ENCODE measurements around the gene UGT3A2.
A peak's percentile ranks its signal among the peaks of the same experiment; 100 is the strongest.

Gene UGT3A2, protein sequence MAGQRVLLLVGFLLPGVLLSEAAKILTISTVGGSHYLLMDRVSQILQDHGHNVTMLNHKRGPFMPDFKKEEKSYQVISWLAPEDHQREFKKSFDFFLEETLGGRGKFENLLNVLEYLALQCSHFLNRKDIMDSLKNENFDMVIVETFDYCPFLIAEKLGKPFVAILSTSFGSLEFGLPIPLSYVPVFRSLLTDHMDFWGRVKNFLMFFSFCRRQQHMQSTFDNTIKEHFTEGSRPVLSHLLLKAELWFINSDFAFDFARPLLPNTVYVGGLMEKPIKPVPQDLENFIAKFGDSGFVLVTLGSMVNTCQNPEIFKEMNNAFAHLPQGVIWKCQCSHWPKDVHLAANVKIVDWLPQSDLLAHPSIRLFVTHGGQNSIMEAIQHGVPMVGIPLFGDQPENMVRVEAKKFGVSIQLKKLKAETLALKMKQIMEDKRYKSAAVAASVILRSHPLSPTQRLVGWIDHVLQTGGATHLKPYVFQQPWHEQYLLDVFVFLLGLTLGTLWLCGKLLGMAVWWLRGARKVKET

DNA sequence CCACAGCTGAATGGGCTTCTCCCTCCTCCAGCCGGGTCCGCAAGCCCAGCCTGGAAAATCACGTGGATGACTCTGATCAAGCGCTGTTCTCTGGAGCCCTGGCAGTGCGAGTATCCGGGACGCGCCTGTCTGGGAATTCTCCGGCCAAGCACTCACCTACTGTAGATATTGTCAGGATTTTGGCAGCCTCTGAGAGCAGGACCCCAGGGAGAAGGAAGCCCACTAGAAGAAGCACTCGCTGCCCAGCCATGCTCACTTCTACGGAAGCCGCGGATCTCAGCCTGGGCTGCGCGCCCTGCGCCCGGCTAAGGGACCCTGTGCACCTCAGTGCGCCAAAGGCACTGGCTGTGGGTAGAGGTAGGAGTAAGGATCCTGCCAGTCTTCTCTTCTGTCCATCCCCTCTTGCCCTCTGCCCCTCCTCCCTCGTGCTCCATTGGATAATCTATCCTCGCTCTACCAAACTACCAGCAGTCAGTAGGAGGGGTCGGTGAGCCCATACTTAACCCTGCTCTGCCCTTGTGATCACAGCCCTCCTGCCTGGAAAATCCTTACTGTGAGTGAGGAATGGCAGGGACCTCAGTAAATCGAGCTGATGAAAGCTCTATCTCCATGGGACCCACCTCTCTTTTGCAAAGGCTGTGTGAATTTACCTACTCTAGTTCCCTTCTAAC, at the start of gene UGT3A2:
TSS of gene UGT3A2 (minus strand) at position 343 of the 671 bp plus-strand sequence. CDS start at position 250, 93 bp downstream.
- Mint-ChIP-seq H3K9me3 (no peaks in the 10 kb centered on the region), H3K27me3 (peaks cover 20% of the 10 kb centered on the region), H3K4me3 (no peak within 1 kb of the TSS), H3K4me1 (ENCODE audit: low read depth) (peaks cover 6% of the 10 kb centered on the region), H3K36me3 (ENCODE audit: low read depth) (no peaks in the 10 kb centered on the region), H3K27ac (no peak within 1 kb of the TSS)

DNA sequence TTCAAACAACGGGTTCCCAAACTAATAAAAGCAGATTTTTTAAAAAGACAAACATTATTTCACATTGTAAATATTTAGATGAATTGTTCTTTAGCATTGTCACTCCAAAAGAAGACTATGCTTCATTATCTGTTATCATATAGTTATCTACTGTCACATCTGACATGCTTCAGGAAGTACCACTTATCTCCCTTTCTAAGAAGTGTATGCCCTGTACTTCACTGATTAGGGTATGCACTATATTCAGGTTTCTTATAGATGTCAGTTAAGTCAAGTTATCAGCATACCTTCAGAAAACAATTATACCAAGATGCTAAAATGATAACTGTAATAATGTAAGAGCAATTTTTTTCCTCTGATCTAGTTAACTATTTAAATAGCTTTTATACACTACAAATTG, 44.6 kb upstream of the UGT3A2 start:
- peaks cover 50% of the 10 kb centered on the region for H3K36me3 Mint-ChIP-seq (ENCODE audit: low read depth)
- H3K9me3 Mint-ChIP-seq = no peaks in the 10 kb centered on the region
- H3K4me3 Mint-ChIP-seq = no peak overlapping the region
- no peaks in the 10 kb centered on the region for H3K27me3 Mint-ChIP-seq
- H3K4me1 Mint-ChIP-seq (ENCODE audit: low read depth) = no peaks in the 10 kb centered on the region
- no peak overlapping the region for H3K27ac Mint-ChIP-seq

DNA sequence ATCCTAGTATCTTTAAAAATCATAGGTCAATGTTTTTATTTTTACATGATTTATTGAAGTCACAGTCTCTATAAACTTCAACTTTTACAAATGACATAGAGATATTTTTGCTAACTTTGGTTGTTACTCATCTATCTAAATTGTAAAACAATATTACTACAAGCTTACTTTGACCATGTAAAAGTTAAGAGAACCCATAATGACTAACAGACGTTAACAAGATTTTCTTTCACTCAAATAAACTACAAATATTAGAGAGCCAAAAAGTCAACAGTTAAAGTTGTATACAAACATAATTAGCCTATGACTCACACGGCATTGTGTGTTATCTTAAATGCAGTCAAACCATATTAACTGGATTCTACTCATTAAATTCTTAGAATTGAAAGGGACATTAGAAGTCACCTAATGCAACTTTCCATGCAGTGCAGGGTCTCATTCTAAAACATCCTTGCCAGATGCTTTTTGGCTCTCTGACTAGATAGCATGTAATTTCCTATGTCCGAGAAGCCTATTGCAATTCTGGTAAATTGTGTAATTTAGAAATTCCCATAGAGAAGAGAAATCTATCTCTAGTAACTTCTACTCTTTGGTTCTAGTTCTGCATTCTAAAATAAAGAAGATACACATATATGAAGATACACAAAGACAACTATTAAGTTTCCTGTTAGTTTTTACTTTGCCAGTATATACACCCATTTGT, 42.2 kb upstream of the UGT3A2 start:
- H3K4me1 Mint-ChIP-seq (ENCODE audit: low read depth) = no peaks in the 10 kb centered on the region
- H3K27me3 Mint-ChIP-seq = no peaks in the 10 kb centered on the region
- H3K36me3 Mint-ChIP-seq (ENCODE audit: low read depth) = peaks cover 47% of the 10 kb centered on the region
- no peak overlapping the region for H3K4me3 Mint-ChIP-seq
- H3K9me3 Mint-ChIP-seq = no peaks in the 10 kb centered on the region
- no peak overlapping the region for H3K27ac Mint-ChIP-seq

DNA sequence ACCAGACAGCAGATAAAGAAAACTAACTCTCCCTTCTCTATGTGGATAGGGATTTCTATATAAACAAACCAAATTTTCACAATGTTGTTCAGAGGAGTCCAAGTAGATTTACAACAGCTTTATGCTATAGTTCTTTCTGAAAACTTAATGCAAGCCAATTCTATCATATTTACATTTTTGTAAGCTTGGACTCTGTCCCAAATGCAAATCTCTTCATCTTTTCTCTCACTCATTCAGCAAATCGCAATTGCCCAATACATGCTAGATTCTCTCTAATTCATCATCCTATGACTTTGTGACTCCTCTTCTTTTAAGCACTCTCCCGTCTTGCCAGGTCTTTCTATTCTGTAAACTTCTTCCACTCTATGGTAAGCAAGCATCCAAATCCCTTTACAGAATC, 39.1 kb upstream of the UGT3A2 start:
- peaks cover 45% of the 10 kb centered on the region for H3K36me3 Mint-ChIP-seq (ENCODE audit: low read depth)
- H3K27me3 Mint-ChIP-seq = no peaks in the 10 kb centered on the region
- no peaks in the 10 kb centered on the region for H3K4me1 Mint-ChIP-seq (ENCODE audit: low read depth)
- H3K9me3 Mint-ChIP-seq = no peaks in the 10 kb centered on the region
- H3K27ac Mint-ChIP-seq = no peak overlapping the region
- no peak overlapping the region for H3K4me3 Mint-ChIP-seq

DNA sequence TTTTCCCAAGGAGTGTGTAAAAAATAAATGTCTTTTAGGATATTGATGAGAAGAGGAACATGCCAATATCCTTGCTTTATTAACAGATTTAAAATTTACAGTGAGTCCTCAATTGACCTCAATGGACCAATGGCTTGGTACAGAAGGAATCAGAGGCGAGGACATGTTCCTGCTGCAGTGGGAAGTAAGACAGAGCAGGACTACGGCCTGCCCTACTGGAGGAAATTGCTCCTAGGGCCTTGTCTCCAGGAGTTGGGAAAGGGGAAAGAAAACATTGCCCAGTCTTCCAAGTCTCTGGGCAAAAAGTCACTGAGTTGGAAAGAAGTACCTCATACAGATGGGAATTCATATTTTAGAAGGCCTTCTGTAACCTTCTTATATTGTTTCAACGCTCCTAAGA, 33.1 kb upstream of the UGT3A2 start:
- Mint-ChIP-seq H3K9me3 (no peaks in the 10 kb centered on the region), H3K4me1 (ENCODE audit: low read depth) (no peaks in the 10 kb centered on the region), H3K4me3 (no peak overlapping the region), H3K27ac (no peak overlapping the region), H3K36me3 (ENCODE audit: low read depth) (peaks cover 13% of the 10 kb centered on the region), H3K27me3 (no peaks in the 10 kb centered on the region)

DNA sequence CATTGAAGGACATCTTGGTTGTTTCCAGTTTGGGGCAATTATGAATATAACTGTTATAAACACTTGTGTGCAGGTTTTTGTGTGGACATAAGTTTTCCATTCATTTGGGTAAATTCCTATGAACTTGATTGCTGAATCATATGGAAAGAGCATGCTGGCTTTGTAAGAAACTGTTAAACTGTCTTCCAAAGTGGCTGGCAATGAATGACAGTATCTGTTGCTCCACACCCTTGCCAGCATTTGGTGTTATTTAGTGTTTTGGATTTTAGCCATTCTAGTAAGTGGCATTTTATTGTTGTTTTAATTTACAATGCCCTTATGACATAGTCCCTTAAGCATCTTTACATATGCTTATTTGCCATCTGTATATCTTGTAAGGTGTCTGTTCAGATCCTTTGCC, 29.8 kb upstream of the UGT3A2 start:
- Mint-ChIP-seq H3K4me3 (no peak overlapping the region), H3K36me3 (ENCODE audit: low read depth) (peaks cover 5% of the 10 kb centered on the region), H3K27ac (no peak overlapping the region), H3K4me1 (ENCODE audit: low read depth) (no peaks in the 10 kb centered on the region), H3K9me3 (peaks cover 6% of the 10 kb centered on the region), H3K27me3 (no peaks in the 10 kb centered on the region)

DNA sequence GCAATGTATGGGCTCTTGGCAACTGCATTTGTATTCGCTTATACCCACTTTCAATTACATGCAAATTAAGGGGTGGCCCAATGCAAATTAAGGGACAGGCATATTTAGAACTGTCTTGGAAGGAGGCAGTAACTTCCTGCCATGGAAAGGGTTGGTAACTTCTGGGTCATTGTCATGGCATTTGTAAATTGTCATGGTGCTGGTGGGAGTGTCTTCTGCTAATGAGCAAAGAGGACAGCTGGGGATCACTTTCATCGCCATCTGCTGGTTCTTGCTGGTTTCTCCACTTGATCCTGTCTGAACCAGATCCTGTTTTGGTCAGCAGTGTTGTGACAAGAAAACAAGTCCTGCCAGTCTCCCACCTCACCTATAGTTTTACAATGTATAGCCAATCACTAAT, 23.3 kb upstream of the UGT3A2 start:
- Mint-ChIP-seq H3K27ac (no peak overlapping the region), H3K36me3 (ENCODE audit: low read depth) (no peaks in the 10 kb centered on the region), H3K9me3 (peaks cover 6% of the 10 kb centered on the region), H3K4me1 (ENCODE audit: low read depth) (no peaks in the 10 kb centered on the region), H3K27me3 (peaks cover 6% of the 10 kb centered on the region), H3K4me3 (no peak overlapping the region)

DNA sequence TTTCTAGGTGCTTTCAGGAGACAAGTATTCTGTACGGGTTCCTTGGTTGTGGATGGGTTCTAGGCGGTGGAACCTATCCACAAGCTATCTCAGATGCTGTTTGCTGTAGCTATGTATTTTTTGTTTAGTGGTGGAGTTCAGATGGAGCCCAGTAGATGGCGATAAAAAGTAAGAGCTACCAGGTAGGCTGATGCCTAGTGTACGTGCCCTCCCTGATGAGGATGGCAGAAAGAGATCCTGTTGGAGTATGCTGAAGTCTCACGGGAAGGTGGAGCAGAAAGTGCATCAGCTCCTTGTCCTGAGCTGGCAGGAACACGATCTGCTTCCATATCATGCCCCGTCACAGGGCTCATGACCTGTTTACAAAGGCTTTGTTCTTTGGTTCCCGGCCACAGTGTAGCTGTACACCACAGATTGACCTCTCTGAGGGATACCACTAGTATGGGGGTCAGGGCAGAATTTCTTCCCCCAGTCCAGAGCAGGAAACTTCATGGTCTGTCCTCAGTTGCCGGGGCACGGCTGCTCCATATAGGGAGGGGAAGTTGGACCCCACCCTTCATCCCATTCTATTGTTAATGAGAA, 12.6 kb upstream of the UGT3A2 start:
- Mint-ChIP-seq H3K4me3 (no peak overlapping the region), H3K27me3 (peaks cover 14% of the 10 kb centered on the region), H3K9me3 (no peaks in the 10 kb centered on the region), H3K27ac (no peak overlapping the region), H3K4me1 (ENCODE audit: low read depth) (no peaks in the 10 kb centered on the region), H3K36me3 (ENCODE audit: low read depth) (no peaks in the 10 kb centered on the region)

DNA sequence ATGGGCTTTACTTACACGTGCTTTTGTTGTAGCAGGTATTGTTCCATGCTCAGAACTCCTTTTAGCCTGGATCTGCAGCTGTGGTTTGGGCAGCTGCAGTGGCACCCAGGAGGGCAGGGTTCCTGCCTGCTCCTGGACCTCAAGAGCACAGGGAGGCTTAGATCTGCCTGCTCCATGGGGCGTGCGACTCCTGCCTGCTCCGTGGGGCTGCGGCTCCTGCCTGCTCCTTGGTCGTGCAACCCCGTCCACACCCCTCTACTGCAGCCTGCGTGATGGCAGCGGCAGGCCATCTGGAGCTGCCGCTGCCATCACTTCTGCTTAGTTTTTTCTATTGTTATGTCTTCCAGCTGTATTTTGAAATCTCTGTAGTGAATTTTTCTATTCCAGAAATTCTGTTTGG, 11.7 kb upstream of the UGT3A2 start:
- no peaks in the 10 kb centered on the region for H3K9me3 Mint-ChIP-seq
- no peaks in the 10 kb centered on the region for H3K4me1 Mint-ChIP-seq (ENCODE audit: low read depth)
- no peaks in the 10 kb centered on the region for H3K36me3 Mint-ChIP-seq (ENCODE audit: low read depth)
- no peak overlapping the region for H3K27ac Mint-ChIP-seq
- peaks cover 6% of the 10 kb centered on the region for H3K27me3 Mint-ChIP-seq
- no peak overlapping the region for H3K4me3 Mint-ChIP-seq

DNA sequence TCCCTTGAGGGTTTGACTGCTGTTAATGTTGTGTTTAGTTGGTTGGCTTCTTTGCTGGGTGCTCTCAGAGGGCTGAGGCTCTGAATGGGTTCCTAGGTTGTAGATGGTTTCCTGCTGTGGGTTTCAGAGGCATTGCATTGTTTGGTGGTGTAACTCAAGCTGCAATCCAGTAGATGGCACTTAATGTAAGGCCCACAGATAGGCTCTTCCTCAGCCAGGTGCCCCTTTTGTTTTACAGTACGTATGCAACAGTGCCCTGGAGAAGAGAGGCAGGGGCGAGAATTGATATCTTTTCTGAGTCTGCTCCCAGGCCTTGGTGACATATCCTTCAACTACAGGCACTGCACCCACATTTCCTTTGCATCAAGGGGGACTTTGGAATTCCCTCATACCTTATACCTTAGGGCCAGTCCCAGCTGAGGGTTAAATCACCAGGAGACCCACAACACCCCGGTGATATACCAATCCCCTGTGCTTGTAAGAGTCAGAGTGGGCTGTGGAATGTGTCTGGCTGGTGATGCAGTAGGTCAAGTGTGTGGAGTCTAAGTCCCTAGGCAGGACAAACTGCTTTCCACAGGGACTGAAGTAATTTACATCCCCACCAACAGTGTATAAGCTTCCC, 7.0 kb upstream of the UGT3A2 start:
- Mint-ChIP-seq H3K4me3 (no peak overlapping the region), H3K27ac (no peak overlapping the region), H3K9me3 (no peaks in the 10 kb centered on the region), H3K27me3 (peaks cover under 1% of the 10 kb centered on the region), H3K4me1 (ENCODE audit: low read depth) (peaks cover 6% of the 10 kb centered on the region), H3K36me3 (ENCODE audit: low read depth) (no peaks in the 10 kb centered on the region)

DNA sequence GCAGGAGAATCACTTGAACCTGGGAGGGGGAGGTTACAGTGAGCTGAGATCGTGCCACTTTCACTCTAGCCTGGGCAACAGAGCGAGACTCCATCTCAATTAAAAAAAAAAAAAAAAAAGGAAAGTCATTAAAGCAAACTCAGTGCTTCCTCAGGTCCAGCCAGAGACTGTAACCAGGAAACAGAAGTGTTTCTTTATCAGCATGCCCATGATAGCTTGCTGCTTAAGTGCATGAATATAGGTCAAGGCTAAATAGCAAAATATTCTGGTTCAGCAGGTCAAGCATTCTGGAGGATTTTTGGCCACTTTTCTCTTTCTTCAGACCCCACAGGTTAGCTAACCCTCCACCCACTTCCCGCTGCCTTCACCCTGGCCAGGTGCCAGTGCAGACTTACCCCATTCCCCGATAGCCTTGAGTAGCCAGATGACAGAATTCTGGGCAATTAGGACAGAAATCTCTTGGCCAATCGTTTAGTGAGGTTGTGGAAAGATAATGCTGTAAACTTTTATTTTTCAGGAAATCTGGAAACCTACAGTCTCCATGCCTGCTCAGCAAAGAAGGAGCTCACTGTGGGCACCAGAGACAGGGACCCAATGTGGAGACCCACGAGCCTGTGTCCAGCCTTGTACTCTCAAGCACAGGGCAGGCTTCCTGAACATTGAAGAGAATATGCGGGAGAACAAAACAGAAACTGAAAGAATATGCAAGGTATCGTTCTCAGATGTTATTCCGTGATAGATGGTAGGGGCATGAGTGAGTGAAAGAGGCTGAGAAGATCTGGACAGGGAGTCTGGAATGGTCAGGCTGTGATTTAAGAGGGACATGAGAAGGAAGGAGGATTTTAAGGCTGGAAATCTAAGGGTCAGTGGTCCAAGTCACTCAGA, 4.2 kb upstream of the UGT3A2 start:
- H3K4me1 Mint-ChIP-seq (ENCODE audit: low read depth) = peaks cover 6% of the 10 kb centered on the region
- no peak overlapping the region for H3K27ac Mint-ChIP-seq
- H3K36me3 Mint-ChIP-seq (ENCODE audit: low read depth) = no peaks in the 10 kb centered on the region
- H3K4me3 Mint-ChIP-seq = peak overlapping the region; percentile 48
- peaks cover 12% of the 10 kb centered on the region for H3K27me3 Mint-ChIP-seq
- H3K9me3 Mint-ChIP-seq = no peaks in the 10 kb centered on the region

DNA sequence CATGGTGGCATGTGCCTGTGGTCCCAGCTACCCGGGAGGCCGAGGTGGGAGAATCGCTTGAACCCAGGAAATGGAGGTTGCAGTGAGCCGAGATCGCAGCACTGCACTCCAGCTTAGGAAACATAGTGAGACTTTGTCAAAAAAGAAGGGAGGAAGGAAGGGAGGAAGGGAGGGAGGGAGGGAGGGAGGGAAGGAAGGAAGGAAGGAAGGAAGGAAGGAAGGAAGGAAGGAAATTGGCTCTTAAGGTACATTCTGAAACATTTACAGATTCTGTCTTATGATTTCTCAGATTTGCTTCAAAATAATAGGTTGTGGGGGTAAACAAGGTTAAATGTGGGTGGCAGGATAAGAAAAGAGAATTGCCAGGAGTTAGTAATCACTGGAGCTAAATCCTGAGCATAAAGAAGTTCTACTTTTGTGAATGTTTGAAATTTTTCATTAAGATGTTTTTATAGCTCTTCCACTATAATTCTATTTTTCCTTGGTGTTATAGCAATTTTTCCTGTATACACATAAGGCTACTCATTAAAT, 2.1 kb upstream of the UGT3A2 start:
- H3K4me3 Mint-ChIP-seq = no peak overlapping the region
- no peak overlapping the region for H3K27ac Mint-ChIP-seq
- H3K9me3 Mint-ChIP-seq = no peaks in the 10 kb centered on the region
- no peaks in the 10 kb centered on the region for H3K36me3 Mint-ChIP-seq (ENCODE audit: low read depth)
- H3K4me1 Mint-ChIP-seq (ENCODE audit: low read depth) = peaks cover 6% of the 10 kb centered on the region
- H3K27me3 Mint-ChIP-seq = peaks cover 20% of the 10 kb centered on the region

DNA sequence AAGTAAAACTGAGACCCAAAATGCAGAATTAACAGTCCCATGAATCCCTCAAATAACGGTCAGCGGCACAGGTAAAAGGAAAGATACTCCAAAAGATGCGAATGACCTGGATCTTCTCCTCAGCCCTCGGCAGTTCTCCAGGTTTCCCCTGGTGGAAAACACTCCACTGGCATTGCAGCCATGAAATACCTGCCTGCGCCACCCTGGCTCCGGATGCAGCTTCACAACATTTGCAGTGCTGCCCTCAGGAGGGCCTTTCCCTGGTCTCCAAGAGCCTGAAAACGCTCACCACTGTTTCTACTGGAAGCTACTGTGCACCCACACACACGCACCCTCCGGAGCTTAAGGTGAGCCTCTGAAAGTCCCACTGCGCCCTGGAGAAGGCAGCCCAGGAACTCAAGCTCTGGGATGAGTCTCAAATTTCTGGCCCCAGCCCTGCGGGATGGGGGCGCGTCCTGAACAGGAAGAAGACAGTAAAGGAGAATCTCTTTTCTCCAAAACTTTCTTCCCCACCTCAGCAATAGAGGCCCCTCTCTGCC, 612 bp downstream of the UGT3A2 start:
- no peak overlapping the region for H3K4me3 Mint-ChIP-seq
- no peak overlapping the region for H3K27ac Mint-ChIP-seq
- peaks cover 20% of the 10 kb centered on the region for H3K27me3 Mint-ChIP-seq
- H3K4me1 Mint-ChIP-seq (ENCODE audit: low read depth) = peaks cover 1% of the 10 kb centered on the region
- no peaks in the 10 kb centered on the region for H3K9me3 Mint-ChIP-seq
- no peaks in the 10 kb centered on the region for H3K36me3 Mint-ChIP-seq (ENCODE audit: low read depth)

All from stimulated activated naive CD8-positive, alpha-beta T cell treated with anti-CD3 and anti-CD28 coated beads, Interleukin-15, Interleukin-2, amounts not matched to agents 100 ng/mL and 50 ng/mL, for 24 hours (primary cell).